SH-SY5Y (cell line): ENCODE results near the gene PLPP4.

Source experiments
- GATA2 ChIP-seq: IDR thresholded peaks from 2 replicates; pipeline ENCODE4 v1.6.1; 2011; ENCODE audit warnings: mild to moderate bottlenecking, low read depth, low read length
- GATA3 ChIP-seq: IDR thresholded peaks from 2 replicates; pipeline ENCODE4 v1.6.1; 2011; ENCODE audit warnings: low read depth, mild to moderate bottlenecking, low read length, moderate library complexity

- no peak for TF ChIP-seq GATA2
- no peak for TF ChIP-seq GATA3
Measured at GRCh38 chr10:120573355-120573754, 116.3 kb downstream of the PLPP4 start.
